ENCODE measurements around the gene KAZN. TPM values are rescaled to one million over a fixed set of nuclear protein-coding genes. Genes with fewer than 3 reads are reported as not detected.

The KAZN gene
- total RNA-seq, 2 donors from 2014 or later = 9.8 to 12.2 TPM

DNA sequence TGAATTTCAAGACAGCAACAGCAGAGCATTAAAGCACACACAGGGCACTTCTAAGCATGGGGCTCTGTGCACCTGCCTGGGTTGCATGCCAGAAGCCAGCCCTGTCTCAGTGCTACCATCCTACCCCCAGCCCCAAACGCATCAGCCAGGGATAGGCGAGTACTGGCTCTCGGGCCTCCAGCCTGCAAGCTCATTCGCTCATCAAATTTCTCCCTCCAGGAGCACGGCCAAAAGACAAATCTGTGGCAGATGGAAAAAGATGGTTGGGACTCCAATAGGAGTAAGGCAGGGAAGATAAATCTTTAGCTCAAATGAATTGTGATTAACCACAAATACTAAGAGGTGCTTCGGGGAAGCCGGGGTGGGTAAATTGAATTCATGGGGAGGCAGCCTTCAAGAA is 189.6 kb downstream of the KAZN start:
- intact Hi-C loops (cut with DNase I) = no loop called here
- Histone ChIP-seq H3K9ac (ENCODE audit: low read depth in 2 of 2, low read length in 2 of 2) (no peak overlapping the region), H3K36me3 (no peaks in the 10 kb centered on the region), H3K27ac (no peak overlapping the region), H3K4me3 (no peak overlapping the region), H3K4me1 (no peaks in the 10 kb centered on the region), H3K27me3 (no peaks in the 10 kb centered on the region), H3K9me3 (no peaks in the 10 kb centered on the region)
- no peak for DNase-seq
- TF ChIP-seq, protein P1, sequence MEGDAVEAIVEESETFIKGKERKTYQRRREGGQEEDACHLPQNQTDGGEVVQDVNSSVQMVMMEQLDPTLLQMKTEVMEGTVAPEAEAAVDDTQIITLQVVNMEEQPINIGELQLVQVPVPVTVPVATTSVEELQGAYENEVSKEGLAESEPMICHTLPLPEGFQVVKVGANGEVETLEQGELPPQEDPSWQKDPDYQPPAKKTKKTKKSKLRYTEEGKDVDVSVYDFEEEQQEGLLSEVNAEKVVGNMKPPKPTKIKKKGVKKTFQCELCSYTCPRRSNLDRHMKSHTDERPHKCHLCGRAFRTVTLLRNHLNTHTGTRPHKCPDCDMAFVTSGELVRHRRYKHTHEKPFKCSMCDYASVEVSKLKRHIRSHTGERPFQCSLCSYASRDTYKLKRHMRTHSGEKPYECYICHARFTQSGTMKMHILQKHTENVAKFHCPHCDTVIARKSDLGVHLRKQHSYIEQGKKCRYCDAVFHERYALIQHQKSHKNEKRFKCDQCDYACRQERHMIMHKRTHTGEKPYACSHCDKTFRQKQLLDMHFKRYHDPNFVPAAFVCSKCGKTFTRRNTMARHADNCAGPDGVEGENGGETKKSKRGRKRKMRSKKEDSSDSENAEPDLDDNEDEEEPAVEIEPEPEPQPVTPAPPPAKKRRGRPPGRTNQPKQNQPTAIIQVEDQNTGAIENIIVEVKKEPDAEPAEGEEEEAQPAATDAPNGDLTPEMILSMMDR (IDR thresholded peaks at IDR 0.05) = no peak

DNA sequence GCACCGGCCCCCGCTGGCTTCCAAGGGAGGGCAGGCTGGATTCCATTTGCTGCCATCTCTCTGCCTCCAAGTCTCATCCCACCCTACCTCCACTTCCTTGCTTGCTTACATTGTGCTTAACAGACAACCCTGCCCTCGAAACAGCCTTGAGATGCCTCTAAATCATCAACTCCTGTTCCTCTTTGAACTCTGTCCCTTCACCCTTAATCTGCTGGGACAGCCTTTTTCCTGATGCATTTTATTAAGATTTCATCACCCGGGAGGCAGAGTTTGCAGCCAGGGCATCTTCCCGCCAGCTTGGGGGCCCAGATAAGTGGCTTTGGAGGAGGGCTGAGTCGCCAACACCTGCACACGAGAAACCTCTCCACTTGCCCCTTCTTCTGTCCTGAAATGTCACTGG is 192.5 kb downstream of the KAZN start:
- Histone ChIP-seq H3K4me1 (no peaks in the 10 kb centered on the region), H3K27ac (no peak overlapping the region), H3K9me3 (no peaks in the 10 kb centered on the region), H3K36me3 (no peaks in the 10 kb centered on the region), H3K4me3 (no peak overlapping the region), H3K9ac (ENCODE audit: low read depth in 2 of 2, low read length in 2 of 2) (no peak overlapping the region), H3K27me3 (no peaks in the 10 kb centered on the region)
- TF ChIP-seq, protein P1 (IDR thresholded peaks at IDR 0.05) = no peak
- no peak for DNase-seq
- intact Hi-C loops (cut with DNase I) = no loop called here

DNA sequence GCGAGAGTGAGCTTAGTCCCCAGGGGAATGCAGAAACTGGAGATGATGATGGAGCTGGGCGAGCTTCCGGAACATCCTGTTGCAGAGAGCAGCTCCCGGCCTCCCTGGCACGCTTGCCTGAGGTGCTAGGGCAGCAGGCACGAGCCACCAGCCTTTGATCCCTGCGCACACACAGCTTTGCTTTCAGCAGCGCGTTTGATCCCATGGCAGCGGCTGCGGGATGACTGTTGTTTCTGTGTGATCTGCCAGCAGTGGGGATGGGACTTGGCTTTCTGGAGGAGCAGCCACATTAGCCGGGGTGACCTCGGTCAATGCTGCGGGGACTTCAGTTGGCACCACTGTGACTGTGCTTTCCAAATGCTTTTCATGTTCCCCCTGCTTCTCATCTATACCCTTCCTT is 193.2 kb downstream of the KAZN start:
- no peak overlapping the region for H3K9ac ChIP-seq (ENCODE audit: low read depth in 2 of 2, low read length in 2 of 2)
- H3K36me3 ChIP-seq = no peaks in the 10 kb centered on the region
- no peak overlapping the region for H3K4me3 ChIP-seq
- TF ChIP-seq, protein P1 (IDR thresholded peaks at IDR 0.05) = no peak
- no peak overlapping the region for H3K27ac ChIP-seq
- H3K4me1 ChIP-seq = no peaks in the 10 kb centered on the region
- no peaks in the 10 kb centered on the region for H3K9me3 ChIP-seq
- intact Hi-C loops (cut with DNase I) = no loop called here
- no peak for DNase-seq
- H3K27me3 ChIP-seq = no peaks in the 10 kb centered on the region

DNA sequence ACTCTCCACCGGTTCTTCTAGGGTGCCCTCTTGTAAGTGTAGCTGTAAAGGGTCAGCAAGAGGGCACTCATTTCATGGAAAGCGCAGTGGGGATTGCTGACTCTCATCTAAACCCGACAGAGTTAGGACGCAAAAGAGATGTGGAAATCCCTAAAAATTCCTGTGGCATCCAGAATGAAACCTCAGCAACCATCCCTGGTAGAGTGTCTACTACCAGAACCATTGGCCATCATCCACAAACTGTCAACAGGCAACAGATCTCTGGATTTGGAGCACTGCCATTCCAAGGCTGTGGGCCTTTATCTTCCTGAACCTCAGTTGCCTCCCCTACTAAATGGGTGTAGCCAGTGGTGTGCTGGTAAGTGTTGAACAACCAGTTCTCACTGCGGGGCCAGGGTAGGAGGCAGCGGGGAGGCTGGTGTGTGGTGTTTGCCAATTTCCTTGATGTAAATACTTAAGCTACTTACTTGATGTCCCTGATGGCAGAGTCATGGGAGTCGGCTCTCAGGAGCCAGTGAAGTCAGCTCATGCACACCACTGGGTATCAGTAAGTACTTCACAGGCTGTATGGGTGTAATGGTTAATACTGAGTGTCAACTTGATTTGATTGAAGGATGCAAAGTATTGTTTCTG is 195.8 kb downstream of the KAZN start:
- no peak for DNase-seq

DNA sequence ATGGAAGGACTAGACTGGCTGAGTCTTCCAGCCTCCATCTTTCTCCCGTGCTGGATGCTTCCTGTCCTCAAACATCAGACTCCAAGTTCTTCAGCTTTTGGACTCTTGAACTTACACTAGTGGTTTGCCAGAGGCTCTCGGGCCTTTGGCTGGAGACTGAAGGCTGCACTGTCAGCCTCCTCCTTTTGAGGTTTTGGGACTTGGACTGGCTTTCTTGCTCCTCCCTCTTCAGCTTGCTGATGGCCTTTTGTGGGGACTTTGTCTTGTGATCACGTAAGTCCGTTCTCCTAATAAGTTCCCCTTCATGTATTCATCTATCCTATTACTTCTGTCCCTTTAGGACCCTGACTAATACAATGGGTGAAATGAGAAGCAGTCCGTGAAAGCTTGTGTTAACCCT is 196.4 kb downstream of the KAZN start:
- DNase-seq = no peak
- Histone ChIP-seq H3K27ac (no peak overlapping the region), H3K4me1 (no peaks in the 10 kb centered on the region), H3K4me3 (no peak overlapping the region), H3K9ac (ENCODE audit: low read depth in 2 of 2, low read length in 2 of 2) (no peak overlapping the region), H3K36me3 (no peaks in the 10 kb centered on the region), H3K9me3 (no peaks in the 10 kb centered on the region), H3K27me3 (no peaks in the 10 kb centered on the region)
- intact Hi-C loops (cut with DNase I) = no loop called here
- TF ChIP-seq, protein P1 (IDR thresholded peaks at IDR 0.05) = no peak

More for the DNA sequence above, 195.8 kb downstream of the KAZN start:
- TF ChIP-seq, protein P1 (IDR thresholded peaks at IDR 0.05) = no peak
- no peak overlapping the region for H3K4me3 ChIP-seq
- no peaks in the 10 kb centered on the region for H3K27me3 ChIP-seq
- H3K4me1 ChIP-seq = no peaks in the 10 kb centered on the region
- intact Hi-C loops (cut with DNase I) = no loop called here
- H3K27ac ChIP-seq = no peak overlapping the region
- no peaks in the 10 kb centered on the region for H3K9me3 ChIP-seq
- H3K9ac ChIP-seq (ENCODE audit: low read depth in 2 of 2, low read length in 2 of 2) = no peak overlapping the region
- no peaks in the 10 kb centered on the region for H3K36me3 ChIP-seq

Data from colonic mucosa (tissue), 4 donors.